WTC11 (cell line): ENCODE measurements around the gene UPP1. TPM values are rescaled to one million over a fixed set of nuclear protein-coding genes. Genes with fewer than 3 reads are reported as not detected.

Source experiments
- ATAC-seq: fragments of 200-7000 bp; cut with Tn5 transposase; 2 replicates; pipeline ENCODE4 v1.10.0; 2021; ENCODE audit warnings: mild to moderate bottlenecking, moderate library complexity
- CTCF ChIA-PET: fragments of 300-600 bp; sonication (Branson Sonifier 250); formaldehyde crosslinking; loops from one replicate; lab custom pipeline; 2021; ENCODE audit warnings: antibody characterized with exemption; lab: Charles Lee
- POLR2A ChIA-PET: fragments of 350-600 bp; sonication (Branson Sonifier 250); formaldehyde crosslinking; loops from one replicate; lab custom pipeline; 2021; ENCODE audit warnings: antibody characterized with exemption; lab: Charles Lee
- DNase-seq: peaks from one replicate; pipeline ENCODE4 v3.0.0; 2021; ENCODE audit warnings: low spot score
- H3K27ac Mint-ChIP-seq: 2 replicates; pipeline ENCODE4 v1.8.0; 2021; ENCODE audit warnings: mixed read lengths
- H3K27me3 Mint-ChIP-seq: 2 replicates; pipeline ENCODE4 v1.8.0; 2021; ENCODE audit warnings: low read depth, mild to moderate bottlenecking, moderate library complexity, mixed read lengths
- H3K36me3 Mint-ChIP-seq: 2 replicates; pipeline ENCODE4 v1.8.0; 2021; ENCODE audit warnings: mixed read lengths
- H3K4me1 Mint-ChIP-seq: 2 replicates; pipeline ENCODE4 v1.8.0; 2022; ENCODE audit warnings: mixed read lengths
- H3K4me3 Mint-ChIP-seq: 2 replicates; pipeline ENCODE4 v1.8.0; 2021; ENCODE audit warnings: mild to moderate bottlenecking, moderate library complexity, mixed read lengths
- H3K9me3 Mint-ChIP-seq: 2 replicates; pipeline ENCODE4 v1.8.0; 2021; ENCODE audit warnings: mixed read lengths
- CREB1 ChIP-seq: sonication (generic); formaldehyde crosslinking; IDR thresholded peaks from 2 replicates; pipeline ENCODE4 v1.8.0; 2023; ENCODE audit warnings: mild to moderate bottlenecking, missing genetic modification reagents
- GRHL2 ChIP-seq: fragments of 250-450 bp; sonication (Bioruptor Pico); IDR thresholded peaks from 2 replicates; pipeline ENCODE4 v1.8.0; 2022; ENCODE audit warnings: mild to moderate bottlenecking, moderate library complexity; ENCODE audit not compliant: insufficient replicate concordance, severe bottlenecking
- NR1H2 ChIP-seq: sonication (generic); formaldehyde crosslinking; IDR thresholded peaks from 2 replicates; pipeline ENCODE4 v1.9.0; 2021; ENCODE audit warnings: mild to moderate bottlenecking, moderate library complexity, missing genetic modification reagents
- NR3C1 ChIP-seq: sonication (generic); formaldehyde crosslinking; conservative IDR thresholded peaks from 2 replicates; pipeline ENCODE4 v1.8.1; 2023; ENCODE audit warnings: low read depth, mild to moderate bottlenecking, missing genetic modification reagents
- OVOL2 ChIP-seq: fragments of 250-450 bp; sonication (Bioruptor Pico); IDR thresholded peaks from 2 replicates; pipeline ENCODE4 v1.9.0; 2021; ENCODE audit warnings: mild to moderate bottlenecking, borderline replicate concordance
- RELA ChIP-seq: sonication (generic); formaldehyde crosslinking; IDR thresholded peaks from 2 replicates; pipeline ENCODE4 v1.8.1; 2022; ENCODE audit warnings: missing genetic modification reagents, mild to moderate bottlenecking, borderline replicate concordance
- SMAD3 ChIP-seq: sonication (generic); formaldehyde crosslinking; IDR thresholded peaks from 2 replicates; pipeline ENCODE4 v1.8.0; 2022; ENCODE audit warnings: missing genetic modification reagents, mild to moderate bottlenecking, borderline replicate concordance
- TEAD1 ChIP-seq: sonication (generic); formaldehyde crosslinking; IDR thresholded peaks from 2 replicates; pipeline ENCODE4 v1.8.0; 2022; ENCODE audit warnings: mild to moderate bottlenecking, missing genetic modification reagents
- TP53 ChIP-seq: sonication (generic); formaldehyde crosslinking; IDR thresholded peaks from 2 replicates; pipeline ENCODE4 v1.8.1; 2023; ENCODE audit warnings: mild to moderate bottlenecking, missing genetic modification reagents
- ZNF423 ChIP-seq: fragments of 250-450 bp; sonication (Bioruptor Pico); IDR thresholded peaks from 2 replicates; pipeline ENCODE4 v2.1.2; 2022; ENCODE audit warnings: mild to moderate bottlenecking, moderate library complexity
- total RNA-seq: library from RNA; stranded (reverse); gene quantifications from 3 replicates; pipeline ENCODE4 v1.2.3, GENCODE V29; 2021
- TF ChIP-seq, protein P1 (sequence below): sonication (generic); formaldehyde crosslinking; IDR thresholded peaks from 2 replicates; pipeline ENCODE4 v1.8.1; 2022; ENCODE audit warnings: mild to moderate bottlenecking, missing genetic modification reagents, moderate library complexity, borderline replicate concordance
- TF ChIP-seq, protein P2 (sequence below): sonication (generic); formaldehyde crosslinking; IDR thresholded peaks from 2 replicates; pipeline ENCODE4 v1.8.0; 2023; ENCODE audit warnings: missing genetic modification reagents
- TF ChIP-seq, protein P3 (sequence below): sonication (generic); formaldehyde crosslinking; IDR thresholded peaks from 2 replicates; pipeline ENCODE4 v1.8.0; 2022; ENCODE audit warnings: missing genetic modification reagents
- TF ChIP-seq, protein P4 (sequence below): sonication (generic); formaldehyde crosslinking; IDR thresholded peaks from 2 replicates; pipeline ENCODE4 v1.8.0; 2022; ENCODE audit warnings: mild to moderate bottlenecking, missing genetic modification reagents
- TF ChIP-seq, protein P5 (sequence below): sonication (generic); formaldehyde crosslinking; IDR thresholded peaks from 2 replicates; pipeline ENCODE4 v1.8.1; 2022; ENCODE audit warnings: low read depth, mild to moderate bottlenecking, moderate library complexity, missing genetic modification reagents, borderline replicate concordance
- TF ChIP-seq, protein P6 (sequence below): fragments of 250-450 bp; sonication (Bioruptor Pico); IDR thresholded peaks from 2 replicates; pipeline ENCODE4 v1.8.0; 2021; ENCODE audit warnings: mild to moderate bottlenecking
- TF ChIP-seq, protein P7 (sequence below): sonication (generic); formaldehyde crosslinking; conservative IDR thresholded peaks from 2 replicates; pipeline ENCODE4 v1.8.1; 2023; ENCODE audit warnings: mild to moderate bottlenecking, low read depth, missing genetic modification reagents, moderate library complexity
- TF ChIP-seq, protein P8 (sequence below): sonication (generic); formaldehyde crosslinking; IDR thresholded peaks from 2 replicates; pipeline ENCODE4 v1.8.1; 2023; ENCODE audit warnings: mild to moderate bottlenecking, moderate library complexity, missing genetic modification reagents
- TF ChIP-seq, protein P9 (sequence below): sonication (generic); formaldehyde crosslinking; IDR thresholded peaks from 2 replicates; pipeline ENCODE4 v1.8.1; 2023; ENCODE audit warnings: mild to moderate bottlenecking, missing genetic modification reagents, moderate library complexity

UPP1 gene
- total RNA-seq, 1 experiment from 2014 or later, result 55.6 TPM

DNA sequence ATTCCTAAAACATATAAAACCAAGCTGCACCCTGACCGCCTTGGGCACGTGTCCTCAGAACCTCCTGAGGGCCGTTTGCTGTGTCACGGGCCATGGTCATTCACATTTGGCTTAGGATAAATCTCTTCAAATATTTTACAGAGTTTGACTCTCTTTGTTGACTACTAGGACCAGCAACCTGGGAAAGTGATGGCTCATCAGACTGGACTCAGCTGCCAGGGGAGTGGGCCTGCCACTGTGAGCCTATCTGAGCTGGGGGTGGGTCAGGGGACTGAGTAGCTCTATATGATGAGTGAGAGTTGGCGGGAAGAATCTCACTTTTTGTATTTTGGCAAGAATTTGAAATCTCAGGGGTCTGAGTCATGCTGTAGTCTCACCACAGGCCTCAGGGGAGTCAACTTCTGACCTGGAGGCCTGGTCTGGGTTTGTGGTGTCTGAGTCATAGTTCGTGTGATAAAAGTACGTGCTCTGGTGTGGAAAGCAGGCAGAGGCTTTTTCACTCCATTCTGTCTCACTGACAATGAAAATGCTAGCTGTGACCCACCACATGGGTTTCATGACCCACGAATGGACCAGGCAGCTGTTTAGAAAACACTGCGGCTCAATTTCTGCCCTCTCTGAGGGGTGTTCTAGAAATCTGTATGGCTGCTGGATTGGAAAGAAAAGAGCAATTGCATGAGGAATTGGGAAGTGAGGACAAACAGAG lies 4.2 kb upstream of the UPP1 start (continued):
- TF ChIP-seq TP53 (CRISPR knock-in tag) (no peak), ZNF423 (CRISPR knock-in tag) (no peak), NR1H2 (CRISPR knock-in tag) (no peak), GRHL2 (no peak), CREB1 (no peak), SMAD3 (no peak), NR3C1 (no peak)
- TF ChIP-seq, protein P1, sequence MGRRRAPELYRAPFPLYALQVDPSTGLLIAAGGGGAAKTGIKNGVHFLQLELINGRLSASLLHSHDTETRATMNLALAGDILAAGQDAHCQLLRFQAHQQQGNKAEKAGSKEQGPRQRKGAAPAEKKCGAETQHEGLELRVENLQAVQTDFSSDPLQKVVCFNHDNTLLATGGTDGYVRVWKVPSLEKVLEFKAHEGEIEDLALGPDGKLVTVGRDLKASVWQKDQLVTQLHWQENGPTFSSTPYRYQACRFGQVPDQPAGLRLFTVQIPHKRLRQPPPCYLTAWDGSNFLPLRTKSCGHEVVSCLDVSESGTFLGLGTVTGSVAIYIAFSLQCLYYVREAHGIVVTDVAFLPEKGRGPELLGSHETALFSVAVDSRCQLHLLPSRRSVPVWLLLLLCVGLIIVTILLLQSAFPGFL (CRISPR knock-in tag), result no peak
- TF ChIP-seq, protein P2, sequence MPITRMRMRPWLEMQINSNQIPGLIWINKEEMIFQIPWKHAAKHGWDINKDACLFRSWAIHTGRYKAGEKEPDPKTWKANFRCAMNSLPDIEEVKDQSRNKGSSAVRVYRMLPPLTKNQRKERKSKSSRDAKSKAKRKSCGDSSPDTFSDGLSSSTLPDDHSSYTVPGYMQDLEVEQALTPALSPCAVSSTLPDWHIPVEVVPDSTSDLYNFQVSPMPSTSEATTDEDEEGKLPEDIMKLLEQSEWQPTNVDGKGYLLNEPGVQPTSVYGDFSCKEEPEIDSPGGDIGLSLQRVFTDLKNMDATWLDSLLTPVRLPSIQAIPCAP (CRISPR knock-in tag), result no peak
- TF ChIP-seq, all 79 proteins: peak for 0

DNA sequence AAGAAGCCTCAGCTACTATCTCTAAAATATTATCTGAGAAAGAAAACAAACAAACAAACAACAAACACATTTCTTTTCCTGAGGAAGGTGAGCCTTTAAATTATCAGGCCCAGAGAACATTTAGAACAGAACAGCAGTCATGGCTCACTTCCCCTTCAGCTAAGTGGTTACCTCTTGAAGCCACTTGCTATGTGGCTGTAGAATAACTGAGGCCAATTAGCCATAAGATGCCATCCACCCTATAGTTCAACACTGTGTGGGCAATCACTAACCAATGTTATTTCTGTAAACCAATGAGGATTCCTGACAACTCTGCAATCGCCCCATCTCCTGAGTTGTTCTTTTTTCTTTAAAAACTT lies 3.7 kb upstream of the UPP1 start:
- Mint-ChIP-seq H3K9me3 (peaks cover 6% of the 10 kb centered on the region; the same call in 1 of the 2 replicates), H3K36me3 (no peaks in the 10 kb centered on the region), H3K4me3 (no peak overlapping the region), H3K27me3 (no peaks in the 10 kb centered on the region), H3K4me1 (peaks cover 42% of the 10 kb centered on the region), H3K27ac (no peak overlapping the region)
- no peak for TF ChIP-seq RELA
- TF ChIP-seq, protein P3, sequence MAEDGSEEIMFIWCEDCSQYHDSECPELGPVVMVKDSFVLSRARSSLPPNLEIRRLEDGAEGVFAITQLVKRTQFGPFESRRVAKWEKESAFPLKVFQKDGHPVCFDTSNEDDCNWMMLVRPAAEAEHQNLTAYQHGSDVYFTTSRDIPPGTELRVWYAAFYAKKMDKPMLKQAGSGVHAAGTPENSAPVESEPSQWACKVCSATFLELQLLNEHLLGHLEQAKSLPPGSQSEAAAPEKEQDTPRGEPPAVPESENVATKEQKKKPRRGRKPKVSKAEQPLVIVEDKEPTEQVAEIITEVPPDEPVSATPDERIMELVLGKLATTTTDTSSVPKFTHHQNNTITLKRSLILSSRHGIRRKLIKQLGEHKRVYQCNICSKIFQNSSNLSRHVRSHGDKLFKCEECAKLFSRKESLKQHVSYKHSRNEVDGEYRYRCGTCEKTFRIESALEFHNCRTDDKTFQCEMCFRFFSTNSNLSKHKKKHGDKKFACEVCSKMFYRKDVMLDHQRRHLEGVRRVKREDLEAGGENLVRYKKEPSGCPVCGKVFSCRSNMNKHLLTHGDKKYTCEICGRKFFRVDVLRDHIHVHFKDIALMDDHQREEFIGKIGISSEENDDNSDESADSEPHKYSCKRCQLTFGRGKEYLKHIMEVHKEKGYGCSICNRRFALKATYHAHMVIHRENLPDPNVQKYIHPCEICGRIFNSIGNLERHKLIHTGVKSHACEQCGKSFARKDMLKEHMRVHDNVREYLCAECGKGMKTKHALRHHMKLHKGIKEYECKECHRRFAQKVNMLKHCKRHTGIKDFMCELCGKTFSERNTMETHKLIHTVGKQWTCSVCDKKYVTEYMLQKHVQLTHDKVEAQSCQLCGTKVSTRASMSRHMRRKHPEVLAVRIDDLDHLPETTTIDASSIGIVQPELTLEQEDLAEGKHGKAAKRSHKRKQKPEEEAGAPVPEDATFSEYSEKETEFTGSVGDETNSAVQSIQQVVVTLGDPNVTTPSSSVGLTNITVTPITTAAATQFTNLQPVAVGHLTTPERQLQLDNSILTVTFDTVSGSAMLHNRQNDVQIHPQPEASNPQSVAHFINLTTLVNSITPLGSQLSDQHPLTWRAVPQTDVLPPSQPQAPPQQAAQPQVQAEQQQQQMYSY (CRISPR knock-in tag), result no peak
- TF ChIP-seq, protein P4, sequence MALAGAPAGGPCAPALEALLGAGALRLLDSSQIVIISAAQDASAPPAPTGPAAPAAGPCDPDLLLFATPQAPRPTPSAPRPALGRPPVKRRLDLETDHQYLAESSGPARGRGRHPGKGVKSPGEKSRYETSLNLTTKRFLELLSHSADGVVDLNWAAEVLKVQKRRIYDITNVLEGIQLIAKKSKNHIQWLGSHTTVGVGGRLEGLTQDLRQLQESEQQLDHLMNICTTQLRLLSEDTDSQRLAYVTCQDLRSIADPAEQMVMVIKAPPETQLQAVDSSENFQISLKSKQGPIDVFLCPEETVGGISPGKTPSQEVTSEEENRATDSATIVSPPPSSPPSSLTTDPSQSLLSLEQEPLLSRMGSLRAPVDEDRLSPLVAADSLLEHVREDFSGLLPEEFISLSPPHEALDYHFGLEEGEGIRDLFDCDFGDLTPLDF, result no peak
- TF ChIP-seq, protein P5, sequence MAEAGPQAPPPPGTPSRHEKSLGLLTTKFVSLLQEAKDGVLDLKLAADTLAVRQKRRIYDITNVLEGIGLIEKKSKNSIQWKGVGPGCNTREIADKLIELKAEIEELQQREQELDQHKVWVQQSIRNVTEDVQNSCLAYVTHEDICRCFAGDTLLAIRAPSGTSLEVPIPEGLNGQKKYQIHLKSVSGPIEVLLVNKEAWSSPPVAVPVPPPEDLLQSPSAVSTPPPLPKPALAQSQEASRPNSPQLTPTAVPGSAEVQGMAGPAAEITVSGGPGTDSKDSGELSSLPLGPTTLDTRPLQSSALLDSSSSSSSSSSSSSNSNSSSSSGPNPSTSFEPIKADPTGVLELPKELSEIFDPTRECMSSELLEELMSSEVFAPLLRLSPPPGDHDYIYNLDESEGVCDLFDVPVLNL (CRISPR knock-in tag), result no peak
- TF ChIP-seq TEAD1 (CRISPR knock-in tag), result no peak
- TF ChIP-seq, protein P6, sequence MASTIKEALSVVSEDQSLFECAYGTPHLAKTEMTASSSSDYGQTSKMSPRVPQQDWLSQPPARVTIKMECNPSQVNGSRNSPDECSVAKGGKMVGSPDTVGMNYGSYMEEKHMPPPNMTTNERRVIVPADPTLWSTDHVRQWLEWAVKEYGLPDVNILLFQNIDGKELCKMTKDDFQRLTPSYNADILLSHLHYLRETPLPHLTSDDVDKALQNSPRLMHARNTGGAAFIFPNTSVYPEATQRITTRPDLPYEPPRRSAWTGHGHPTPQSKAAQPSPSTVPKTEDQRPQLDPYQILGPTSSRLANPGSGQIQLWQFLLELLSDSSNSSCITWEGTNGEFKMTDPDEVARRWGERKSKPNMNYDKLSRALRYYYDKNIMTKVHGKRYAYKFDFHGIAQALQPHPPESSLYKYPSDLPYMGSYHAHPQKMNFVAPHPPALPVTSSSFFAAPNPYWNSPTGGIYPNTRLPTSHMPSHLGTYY, result no peak
- no peak for TF ChIP-seq OVOL2
- TF ChIP-seq, protein P7, sequence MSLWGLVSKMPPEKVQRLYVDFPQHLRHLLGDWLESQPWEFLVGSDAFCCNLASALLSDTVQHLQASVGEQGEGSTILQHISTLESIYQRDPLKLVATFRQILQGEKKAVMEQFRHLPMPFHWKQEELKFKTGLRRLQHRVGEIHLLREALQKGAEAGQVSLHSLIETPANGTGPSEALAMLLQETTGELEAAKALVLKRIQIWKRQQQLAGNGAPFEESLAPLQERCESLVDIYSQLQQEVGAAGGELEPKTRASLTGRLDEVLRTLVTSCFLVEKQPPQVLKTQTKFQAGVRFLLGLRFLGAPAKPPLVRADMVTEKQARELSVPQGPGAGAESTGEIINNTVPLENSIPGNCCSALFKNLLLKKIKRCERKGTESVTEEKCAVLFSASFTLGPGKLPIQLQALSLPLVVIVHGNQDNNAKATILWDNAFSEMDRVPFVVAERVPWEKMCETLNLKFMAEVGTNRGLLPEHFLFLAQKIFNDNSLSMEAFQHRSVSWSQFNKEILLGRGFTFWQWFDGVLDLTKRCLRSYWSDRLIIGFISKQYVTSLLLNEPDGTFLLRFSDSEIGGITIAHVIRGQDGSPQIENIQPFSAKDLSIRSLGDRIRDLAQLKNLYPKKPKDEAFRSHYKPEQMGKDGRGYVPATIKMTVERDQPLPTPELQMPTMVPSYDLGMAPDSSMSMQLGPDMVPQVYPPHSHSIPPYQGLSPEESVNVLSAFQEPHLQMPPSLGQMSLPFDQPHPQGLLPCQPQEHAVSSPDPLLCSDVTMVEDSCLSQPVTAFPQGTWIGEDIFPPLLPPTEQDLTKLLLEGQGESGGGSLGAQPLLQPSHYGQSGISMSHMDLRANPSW (CRISPR knock-in tag), result no peak
- TF ChIP-seq, protein P8, sequence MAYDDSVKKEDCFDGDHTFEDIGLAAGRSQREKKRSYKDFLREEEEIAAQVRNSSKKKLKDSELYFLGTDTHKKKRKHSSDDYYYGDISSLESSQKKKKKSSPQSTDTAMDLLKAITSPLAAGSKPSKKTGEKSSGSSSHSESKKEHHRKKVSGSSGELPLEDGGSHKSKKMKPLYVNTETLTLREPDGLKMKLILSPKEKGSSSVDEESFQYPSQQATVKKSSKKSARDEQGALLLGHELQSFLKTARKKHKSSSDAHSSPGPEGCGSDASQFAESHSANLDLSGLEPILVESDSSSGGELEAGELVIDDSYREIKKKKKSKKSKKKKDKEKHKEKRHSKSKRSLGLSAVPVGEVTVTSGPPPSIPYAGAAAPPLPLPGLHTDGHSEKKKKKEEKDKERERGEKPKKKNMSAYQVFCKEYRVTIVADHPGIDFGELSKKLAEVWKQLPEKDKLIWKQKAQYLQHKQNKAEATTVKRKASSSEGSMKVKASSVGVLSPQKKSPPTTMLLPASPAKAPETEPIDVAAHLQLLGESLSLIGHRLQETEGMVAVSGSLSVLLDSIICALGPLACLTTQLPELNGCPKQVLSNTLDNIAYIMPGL (CRISPR knock-in tag), result no peak
- TF ChIP-seq, protein P9, sequence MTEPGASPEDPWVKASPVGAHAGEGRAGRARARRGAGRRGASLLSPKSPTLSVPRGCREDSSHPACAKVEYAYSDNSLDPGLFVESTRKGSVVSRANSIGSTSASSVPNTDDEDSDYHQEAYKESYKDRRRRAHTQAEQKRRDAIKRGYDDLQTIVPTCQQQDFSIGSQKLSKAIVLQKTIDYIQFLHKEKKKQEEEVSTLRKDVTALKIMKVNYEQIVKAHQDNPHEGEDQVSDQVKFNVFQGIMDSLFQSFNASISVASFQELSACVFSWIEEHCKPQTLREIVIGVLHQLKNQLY (CRISPR knock-in tag), result no peak
- CTCF ChIA-PET, result no interaction called here
- ATAC-seq (no peak), DNase-seq (no peak)
- POLR2A ChIA-PET, result no interaction called here
